ENCODE measurements around the gene LGR6. TPM values are rescaled to one million over a fixed set of nuclear protein-coding genes. Genes with fewer than 3 reads are reported as not detected.

Gene LGR6
- polyA plus RNA-seq, 1 experiment, result not detected

- POLR2A ChIA-PET, result no interaction called here
- no peak for DNase-seq (ENCODE audit: low read depth)
- Histone ChIP-seq H3K27me3 (ENCODE audit: control insufficient read depth, insufficient read depth, low read length) (peaks cover 24% of the 10 kb centered on the region), H3K36me3 (ENCODE audit: control insufficient read depth, insufficient read depth, low read length) (no peaks in the 10 kb centered on the region), H3K4me3 (ENCODE audit: low read depth, low read length) (no peak overlapping the region)
- CTCF ChIA-PET, result interaction anchor here (6.4 to 11.7 kb wide), 3 partner anchors 45 to 133 kb away, joined by 49 to 206 read pairs (median 158); partner anchors contain the start of gene LGR6
- TF ChIP-seq, protein P1, sequence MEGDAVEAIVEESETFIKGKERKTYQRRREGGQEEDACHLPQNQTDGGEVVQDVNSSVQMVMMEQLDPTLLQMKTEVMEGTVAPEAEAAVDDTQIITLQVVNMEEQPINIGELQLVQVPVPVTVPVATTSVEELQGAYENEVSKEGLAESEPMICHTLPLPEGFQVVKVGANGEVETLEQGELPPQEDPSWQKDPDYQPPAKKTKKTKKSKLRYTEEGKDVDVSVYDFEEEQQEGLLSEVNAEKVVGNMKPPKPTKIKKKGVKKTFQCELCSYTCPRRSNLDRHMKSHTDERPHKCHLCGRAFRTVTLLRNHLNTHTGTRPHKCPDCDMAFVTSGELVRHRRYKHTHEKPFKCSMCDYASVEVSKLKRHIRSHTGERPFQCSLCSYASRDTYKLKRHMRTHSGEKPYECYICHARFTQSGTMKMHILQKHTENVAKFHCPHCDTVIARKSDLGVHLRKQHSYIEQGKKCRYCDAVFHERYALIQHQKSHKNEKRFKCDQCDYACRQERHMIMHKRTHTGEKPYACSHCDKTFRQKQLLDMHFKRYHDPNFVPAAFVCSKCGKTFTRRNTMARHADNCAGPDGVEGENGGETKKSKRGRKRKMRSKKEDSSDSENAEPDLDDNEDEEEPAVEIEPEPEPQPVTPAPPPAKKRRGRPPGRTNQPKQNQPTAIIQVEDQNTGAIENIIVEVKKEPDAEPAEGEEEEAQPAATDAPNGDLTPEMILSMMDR (IDR thresholded peaks at IDR 0.05; ENCODE audit: insufficient read depth, low read depth, low read length), result no peak
Measured at GRCh38 chr1:202317941-202318925, 124.6 kb downstream of the LGR6 start.

DNA sequence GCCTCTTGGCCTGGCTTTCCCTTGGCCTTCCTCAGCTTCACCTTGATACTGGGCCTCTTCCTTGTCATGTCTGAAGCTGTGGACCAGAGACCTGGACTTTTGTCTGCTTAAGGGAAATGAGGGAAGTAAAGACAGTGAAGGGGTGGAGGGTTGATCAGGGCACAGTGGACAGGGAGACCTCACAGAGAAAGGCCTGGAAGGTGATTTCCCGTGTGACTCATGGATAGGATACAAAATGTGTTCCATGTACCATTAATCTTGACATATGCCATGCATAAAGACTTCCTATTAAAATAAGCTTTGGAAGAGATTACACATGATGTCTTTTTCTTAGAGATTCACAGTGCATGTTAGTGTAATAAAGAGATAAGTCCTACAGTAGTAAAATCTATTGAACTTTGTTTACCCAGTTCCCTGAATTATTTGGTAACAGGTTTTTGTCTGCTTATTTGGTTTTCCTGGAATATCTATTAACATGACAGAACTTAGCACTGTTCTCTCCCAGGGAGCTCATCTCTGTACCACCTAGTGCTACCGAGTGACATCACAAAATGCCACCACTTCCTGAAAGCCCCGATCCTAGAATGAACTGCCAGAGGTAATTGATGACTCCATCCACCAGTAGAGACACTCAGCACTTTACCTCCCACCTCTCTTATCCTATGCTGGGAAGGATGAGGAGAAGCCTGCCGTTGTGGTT, 125.9 kb downstream of the LGR6 start:
- TF ChIP-seq, protein P1 (IDR thresholded peaks at IDR 0.05; ENCODE audit: insufficient read depth, low read depth, low read length), result no peak
- peaks cover 16% of the 10 kb centered on the region for H3K27me3 ChIP-seq (ENCODE audit: control insufficient read depth, insufficient read depth, low read length)
- no peak overlapping the region for H3K4me3 ChIP-seq (ENCODE audit: low read depth, low read length)
- H3K36me3 ChIP-seq (ENCODE audit: control insufficient read depth, insufficient read depth, low read length), result no peaks in the 10 kb centered on the region
- CTCF ChIA-PET, result interaction anchor here (0.6 to 11.7 kb wide), 6 partner anchors 11 to 138 kb away, joined by 3 to 206 read pairs (median 4); partner anchors contain the start of gene LGR6
- POLR2A ChIA-PET, result no interaction called here
- no peak for DNase-seq (ENCODE audit: low read depth)

DNA sequence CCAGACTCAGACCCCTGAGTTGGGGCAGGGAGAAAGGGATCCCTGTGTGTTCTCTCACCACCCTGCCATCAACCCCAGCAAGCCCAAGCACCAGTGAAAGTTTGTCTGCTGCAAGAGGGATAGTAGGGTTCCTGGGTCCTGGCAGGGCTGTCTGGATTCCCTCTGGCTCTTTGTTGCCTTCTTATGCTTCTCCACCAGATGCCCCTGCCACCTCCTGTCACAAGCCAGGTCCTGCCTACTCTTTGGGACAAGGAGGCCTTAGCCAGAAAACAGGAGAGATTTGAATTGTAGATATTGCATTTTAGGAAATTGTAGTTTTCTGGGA, 126.4 kb downstream of the LGR6 start:
- TF ChIP-seq, protein P1 (IDR thresholded peaks at IDR 0.05; ENCODE audit: insufficient read depth, low read depth, low read length), result no peak
- no peak for DNase-seq (ENCODE audit: low read depth)
- peaks cover 11% of the 10 kb centered on the region for H3K27me3 ChIP-seq (ENCODE audit: control insufficient read depth, insufficient read depth, low read length)
- POLR2A ChIA-PET, result no interaction called here
- no peak overlapping the region for H3K4me3 ChIP-seq (ENCODE audit: low read depth, low read length)
- no peaks in the 10 kb centered on the region for H3K36me3 ChIP-seq (ENCODE audit: control insufficient read depth, insufficient read depth, low read length)
- CTCF ChIA-PET, result interaction anchor here (0.6 to 11.7 kb wide), 5 partner anchors 41 to 138 kb away, joined by 3 to 206 read pairs (median 4); partner anchors contain the start of gene LGR6

GRCh38 chr1:202323731-202324130, 130.1 kb downstream of the LGR6 start:
- Histone ChIP-seq H3K27me3 (ENCODE audit: control insufficient read depth, insufficient read depth, low read length) (peaks cover 8% of the 10 kb centered on the region), H3K36me3 (ENCODE audit: control insufficient read depth, insufficient read depth, low read length) (no peaks in the 10 kb centered on the region), H3K4me3 (ENCODE audit: low read depth, low read length) (no peak overlapping the region)
- no peak for DNase-seq (ENCODE audit: low read depth)
- ChIA-PET CTCF (interaction anchor here (1.6 to 2.2 kb wide), 2 partner anchors 130 to 134 kb away, joined by 12 to 14 read pairs; partner anchors contain the start of gene LGR6), POLR2A (no interaction called here)
- TF ChIP-seq, protein P1 (IDR thresholded peaks at IDR 0.05; ENCODE audit: insufficient read depth, low read depth, low read length), result no peak

DNA sequence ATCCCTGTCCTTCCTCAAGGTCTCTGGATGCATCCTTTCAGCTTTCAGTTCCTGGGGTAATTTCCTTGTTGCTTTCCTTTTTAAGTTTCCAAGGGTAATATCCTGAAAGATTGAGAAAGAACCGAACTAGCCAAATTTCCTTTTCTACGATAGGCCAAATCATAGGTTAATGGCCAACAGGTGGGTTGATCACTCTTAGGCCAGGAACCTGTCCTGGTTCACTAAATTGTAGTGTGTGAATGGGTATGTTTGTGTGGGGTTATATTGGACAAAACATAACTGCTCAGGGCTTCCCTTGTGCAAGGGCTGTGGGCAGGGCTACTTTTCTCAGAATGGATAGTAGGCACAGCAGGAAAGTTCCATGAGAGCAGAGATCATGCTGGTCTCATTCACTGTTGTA, 131.0 kb downstream of the LGR6 start:
- DNase-seq (ENCODE audit: low read depth), result no peak
- Histone ChIP-seq H3K4me3 (ENCODE audit: low read depth, low read length) (no peak overlapping the region), H3K36me3 (ENCODE audit: control insufficient read depth, insufficient read depth, low read length) (no peaks in the 10 kb centered on the region), H3K27me3 (ENCODE audit: control insufficient read depth, insufficient read depth, low read length) (peaks cover 8% of the 10 kb centered on the region)
- TF ChIP-seq, protein P1 (IDR thresholded peaks at IDR 0.05; ENCODE audit: insufficient read depth, low read depth, low read length), result no peak
- POLR2A ChIA-PET, result no interaction called here
- CTCF ChIA-PET, result interaction anchor here (0.6 to 2.2 kb wide), 3 partner anchors 131 to 135 kb away, joined by 3 to 12 read pairs (median 6); partner anchors contain the start of gene LGR6

Measured in BJ (cell line).